ENCODE data around the gene SRSF2.

GRCh38 chr17:76740329-76741118 is 3.4 kb upstream of the SRSF2 start:
- TF ChIP-seq, protein P1, sequence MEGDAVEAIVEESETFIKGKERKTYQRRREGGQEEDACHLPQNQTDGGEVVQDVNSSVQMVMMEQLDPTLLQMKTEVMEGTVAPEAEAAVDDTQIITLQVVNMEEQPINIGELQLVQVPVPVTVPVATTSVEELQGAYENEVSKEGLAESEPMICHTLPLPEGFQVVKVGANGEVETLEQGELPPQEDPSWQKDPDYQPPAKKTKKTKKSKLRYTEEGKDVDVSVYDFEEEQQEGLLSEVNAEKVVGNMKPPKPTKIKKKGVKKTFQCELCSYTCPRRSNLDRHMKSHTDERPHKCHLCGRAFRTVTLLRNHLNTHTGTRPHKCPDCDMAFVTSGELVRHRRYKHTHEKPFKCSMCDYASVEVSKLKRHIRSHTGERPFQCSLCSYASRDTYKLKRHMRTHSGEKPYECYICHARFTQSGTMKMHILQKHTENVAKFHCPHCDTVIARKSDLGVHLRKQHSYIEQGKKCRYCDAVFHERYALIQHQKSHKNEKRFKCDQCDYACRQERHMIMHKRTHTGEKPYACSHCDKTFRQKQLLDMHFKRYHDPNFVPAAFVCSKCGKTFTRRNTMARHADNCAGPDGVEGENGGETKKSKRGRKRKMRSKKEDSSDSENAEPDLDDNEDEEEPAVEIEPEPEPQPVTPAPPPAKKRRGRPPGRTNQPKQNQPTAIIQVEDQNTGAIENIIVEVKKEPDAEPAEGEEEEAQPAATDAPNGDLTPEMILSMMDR (conservative IDR thresholded peaks at IDR 0.05; ENCODE audit: low read length), result no peak
- TF ChIP-seq EZH2phosphoT487 (IDR thresholded peaks at IDR 0.05; ENCODE audit: borderline replicate concordance), result no peak
